HEK293T (cell line): ENCODE results near the gene RNASEH2B.
A peak's percentile ranks its signal among the peaks of the same experiment; 100 is the strongest.

Experiments used
- CTCF ChIA-PET: fragments of 350-600 bp; formaldehyde crosslinking; extraction: SDS; loops from one replicate; lab custom pipeline; 2021; ENCODE audit warnings: antibody characterized with exemption, inconsistent platforms; lab: Yijun Ruan, JAX
- POLR2A ChIA-PET: fragments of 350-600 bp; formaldehyde crosslinking; extraction: SDS; loops from one replicate; lab custom pipeline; 2020; ENCODE audit warnings: antibody characterized with exemption, inconsistent platforms; lab: Yijun Ruan, JAX
- DNase-seq: peaks from one replicate; pipeline ENCODE4 v3.0.0; 2012; ENCODE audit warnings: mixed read lengths; ENCODE audit errors: extremely low spot score
- ARNT ChIP-seq: fragments of 450-650 bp; IDR thresholded peaks from 2 replicates; pipeline ENCODE4 v1.6.1; 2017; ENCODE audit warnings: mild to moderate bottlenecking
- BHLHE40 ChIP-seq: fragments of 450-650 bp; IDR thresholded peaks from 2 replicates; pipeline ENCODE4 v1.6.1; 2016; ENCODE audit warnings: mild to moderate bottlenecking, moderate library complexity, borderline replicate concordance
- CTBP1 ChIP-seq: fragments of 450-650 bp; IDR thresholded peaks from 2 replicates; pipeline ENCODE4 v1.6.1; 2016; ENCODE audit warnings: borderline replicate concordance
- ELF4 ChIP-seq: fragments of 450-650 bp; IDR thresholded peaks from 2 replicates; pipeline ENCODE4 v1.6.1; 2017; ENCODE audit warnings: antibody characterized with exemption
- FOXA1 ChIP-seq: fragments of 450-650 bp; IDR thresholded peaks from 2 replicates; pipeline ENCODE4 v1.6.1; 2016; ENCODE audit warnings: mild to moderate bottlenecking
- FOXK2 ChIP-seq: fragments of 450-650 bp; IDR thresholded peaks from 2 replicates; pipeline ENCODE4 v1.6.1; 2016; ENCODE audit warnings: mild to moderate bottlenecking
- FOXM1 ChIP-seq: fragments of 450-650 bp; IDR thresholded peaks from 2 replicates; pipeline ENCODE4 v1.6.1; 2017; ENCODE audit warnings: mild to moderate bottlenecking, borderline replicate concordance
- HDGF ChIP-seq: fragments of 450-650 bp; IDR thresholded peaks from 2 replicates; pipeline ENCODE4 v1.6.1; 2017; ENCODE audit warnings: antibody characterized with exemption, borderline replicate concordance
- L3MBTL2 ChIP-seq: fragments of 450-650 bp; conservative IDR thresholded peaks from 2 replicates; pipeline ENCODE4 v1.6.1; 2016; ENCODE audit warnings: mild to moderate bottlenecking
- LEF1 ChIP-seq: fragments of 450-650 bp; IDR thresholded peaks from 2 replicates; pipeline ENCODE4 v1.6.1; 2017; ENCODE audit warnings: mild to moderate bottlenecking, borderline replicate concordance
- NFRKB ChIP-seq: fragments of 450-650 bp; IDR thresholded peaks from 2 replicates; pipeline ENCODE4 v1.6.1; 2016; ENCODE audit warnings: mild to moderate bottlenecking, moderate library complexity
- SP1 ChIP-seq: fragments of 450-650 bp; IDR thresholded peaks from 2 replicates; pipeline ENCODE4 v1.6.1; 2017
- SUZ12 ChIP-seq: fragments of 450-650 bp; IDR thresholded peaks from 2 replicates; pipeline ENCODE4 v1.6.1; 2016; ENCODE audit warnings: mild to moderate bottlenecking
- TARDBP ChIP-seq: fragments of 450-650 bp; IDR thresholded peaks from 2 replicates; pipeline ENCODE4 v1.6.1; 2016
- ZNF384 ChIP-seq: fragments of 450-650 bp; IDR thresholded peaks from 2 replicates; pipeline ENCODE4 v1.6.1; 2016
- TF ChIP-seq, protein P1 (sequence below): fragments of 450-650 bp; IDR thresholded peaks from 2 replicates; pipeline ENCODE4 v1.6.1; 2016

RNASEH2B gene

GRCh38 chr13:50911937-50912795 is 2.6 kb downstream of the RNASEH2B start:
- POLR2A ChIA-PET = no interaction called here
- CTCF ChIA-PET = interaction anchor here (0.6 to 1.8 kb wide), 10 partner anchors 11 to 1325 kb away, joined by 3 to 8 read pairs (median 5); partner anchors contain the start of gene TRIM13
- no peak for TF ChIP-seq SUZ12
- TF ChIP-seq NFRKB = no peak
- TF ChIP-seq BHLHE40 = no peak
- TF ChIP-seq, protein P1, sequence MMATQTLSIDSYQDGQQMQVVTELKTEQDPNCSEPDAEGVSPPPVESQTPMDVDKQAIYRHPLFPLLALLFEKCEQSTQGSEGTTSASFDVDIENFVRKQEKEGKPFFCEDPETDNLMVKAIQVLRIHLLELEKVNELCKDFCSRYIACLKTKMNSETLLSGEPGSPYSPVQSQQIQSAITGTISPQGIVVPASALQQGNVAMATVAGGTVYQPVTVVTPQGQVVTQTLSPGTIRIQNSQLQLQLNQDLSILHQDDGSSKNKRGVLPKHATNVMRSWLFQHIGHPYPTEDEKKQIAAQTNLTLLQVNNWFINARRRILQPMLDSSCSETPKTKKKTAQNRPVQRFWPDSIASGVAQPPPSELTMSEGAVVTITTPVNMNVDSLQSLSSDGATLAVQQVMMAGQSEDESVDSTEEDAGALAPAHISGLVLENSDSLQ = no peak
- no peak for TF ChIP-seq L3MBTL2
- TF ChIP-seq HDGF = no peak
- no peak for TF ChIP-seq FOXK2
- TF ChIP-seq FOXA1 = no peak
- no peak for TF ChIP-seq FOXM1
- TF ChIP-seq CTBP1 = no peak
- TF ChIP-seq SP1 = no peak
- no peak for TF ChIP-seq TARDBP
- no peak for TF ChIP-seq ARNT
- TF ChIP-seq LEF1 = no peak
- TF ChIP-seq ZNF384 = no peak
- TF ChIP-seq ELF4 = no peak
- peak; percentile 82 for DNase-seq

DNA sequence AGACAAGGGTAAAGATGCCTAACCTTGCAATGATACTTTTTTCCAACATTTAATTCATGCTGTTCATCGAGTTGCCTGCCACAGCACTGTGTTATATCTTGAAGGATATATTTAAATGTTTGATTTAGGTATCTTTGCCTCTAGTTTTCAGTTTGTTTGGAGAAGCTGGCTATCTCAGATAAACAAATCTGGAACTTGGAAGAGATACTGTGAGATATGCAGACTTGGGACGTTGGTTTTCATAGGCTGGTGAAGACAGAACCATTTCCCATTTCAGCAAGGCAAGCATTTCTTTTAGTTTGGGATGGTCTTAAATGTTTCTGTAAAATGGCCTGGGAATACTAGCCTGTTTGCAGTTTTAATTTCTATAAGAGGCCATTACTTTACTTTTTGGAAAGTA is 3.3 kb downstream of the RNASEH2B start:
- ChIA-PET CTCF (interaction anchor here (1.8 kb wide), 1 partner anchor 936 kb away, joined by 7 read pairs; no protein-coding TSS in a partner anchor), POLR2A (no interaction called here)

GRCh38 chr13:50914176-50914700 is 4.6 kb downstream of the RNASEH2B start:
- POLR2A ChIA-PET = no interaction called here

More for the DNA sequence above, 3.3 kb downstream of the RNASEH2B start:
- no peak for DNase-seq
- no peak for TF ChIP-seq FOXA1
- TF ChIP-seq LEF1 = no peak
- no peak for TF ChIP-seq SP1
- TF ChIP-seq CTBP1 = no peak
- no peak for TF ChIP-seq TARDBP
- TF ChIP-seq ELF4 = no peak
- TF ChIP-seq, protein P1 = no peak
- no peak for TF ChIP-seq NFRKB
- no peak for TF ChIP-seq ARNT
- no peak for TF ChIP-seq SUZ12

GRCh38 chr13:50914848-50915247 is 5.3 kb downstream of the RNASEH2B start:
- CTCF ChIA-PET = no interaction called here
- POLR2A ChIA-PET = no interaction called here
- DNase-seq = no peak
- TF ChIP-seq L3MBTL2 (no peak), CTBP1 (no peak), NFRKB (no peak)

More at GRCh38 chr13:50914176-50914700, 4.6 kb downstream of the RNASEH2B start:
- TF ChIP-seq ARNT (no peak), NFRKB (no peak), TARDBP (no peak), ELF4 (no peak), ZNF384 (no peak), L3MBTL2 (no peak), FOXM1 (no peak), CTBP1 (no peak), HDGF (no peak), BHLHE40 (no peak), FOXK2 (no peak), FOXA1 (no peak), LEF1 (no peak), SP1 (no peak), SUZ12 (no peak)
- TF ChIP-seq, protein P1 = no peak
- DNase-seq = no peak
- CTCF ChIA-PET = no interaction called here

DNA sequence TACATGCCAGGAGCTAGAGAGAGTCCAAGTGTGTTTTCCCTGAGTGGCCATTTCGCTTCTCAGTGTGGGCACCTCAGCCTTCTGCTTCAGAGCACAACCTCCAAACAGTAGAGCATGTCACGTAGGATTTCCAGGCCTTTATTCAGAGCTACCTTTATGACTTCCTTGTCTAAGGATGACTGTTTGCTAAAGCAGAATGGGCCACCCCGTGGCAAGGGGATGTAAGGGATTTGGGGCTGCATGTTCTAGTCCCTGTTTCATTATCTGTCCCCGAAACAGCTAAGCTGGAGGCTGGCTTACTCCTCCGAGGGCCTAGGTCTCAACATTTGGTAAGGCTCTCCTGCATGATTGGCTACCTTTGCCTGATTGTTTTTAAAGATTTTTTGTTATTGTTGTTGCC is 6.0 kb downstream of the RNASEH2B start:
- TF ChIP-seq BHLHE40 (no peak), FOXK2 (no peak), CTBP1 (no peak), HDGF (no peak), L3MBTL2 (no peak), SUZ12 (no peak), SP1 (no peak), TARDBP (no peak)

DNA sequence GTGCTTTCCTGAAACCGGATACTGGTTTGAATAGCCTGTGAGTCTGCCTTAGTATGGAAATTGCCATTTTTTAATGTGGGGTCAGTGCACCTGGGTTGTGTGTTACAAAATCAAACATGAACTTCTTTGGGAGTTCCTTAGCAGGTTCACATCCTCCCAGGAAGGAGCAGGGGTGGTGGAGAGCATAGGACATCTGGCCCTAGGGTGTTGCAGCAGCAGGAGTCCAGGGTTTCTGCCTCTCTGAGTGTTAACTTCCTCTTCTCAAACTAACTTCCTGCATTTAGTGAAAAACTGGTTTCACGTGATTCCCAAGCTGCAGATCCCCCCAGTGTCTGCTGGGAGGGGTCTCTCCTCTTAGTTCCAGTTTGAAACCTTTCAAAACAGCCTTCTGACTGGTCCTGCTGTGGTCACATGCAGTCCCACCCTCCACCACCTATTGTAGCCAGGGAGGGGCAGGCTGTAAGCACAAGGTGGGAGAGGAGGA is 7.2 kb downstream of the RNASEH2B start:
- DNase-seq = no peak
- POLR2A ChIA-PET = no interaction called here
- no peak for TF ChIP-seq HDGF
- no peak for TF ChIP-seq ZNF384
- TF ChIP-seq TARDBP = no peak
- TF ChIP-seq NFRKB = no peak
- TF ChIP-seq, protein P1 = no peak
- no peak for TF ChIP-seq SP1
- no peak for TF ChIP-seq L3MBTL2
- CTCF ChIA-PET = no interaction called here

More for the DNA sequence above, 6.0 kb downstream of the RNASEH2B start:
- CTCF ChIA-PET = no interaction called here
- DNase-seq = no peak
- POLR2A ChIA-PET = no interaction called here
